Stomach (tissue), 9 donors: ENCODE data around the gene PLA2G4A. TPM values are rescaled to one million over a fixed set of nuclear protein-coding genes. Genes with fewer than 3 reads are reported as not detected.

ENCODE experiments used
- DNase-seq, 2 donors: peaks; one replicate each; pipeline versions ENCODE4 v3.0.0 to v3.0.0-alpha.2; 2013 to 2019
- H3K27ac ChIP-seq, 5 donors: fragments of 200-600 bp in 4 of 5; sonication (generic) in 4 of 5; one replicate each; pipeline ENCODE4 v1.5.1; 2013 to 2019; ENCODE audit warnings: mild to moderate bottlenecking in 1 of 5, moderate library complexity in 1 of 5
- H3K27me3 ChIP-seq, 3 donors: fragments of 200-600 bp; sonication (generic); one replicate each; pipeline ENCODE4 v1.5.1; 2017 to 2019; ENCODE audit warnings: mixed run types in 1 of 3
- H3K36me3 ChIP-seq, 4 donors: fragments of 200-600 bp; sonication (generic); 1 replicate in 3 of 4; 2 replicates in 1 of 4; pipeline ENCODE4 v1.5.1; 2016 to 2019
- H3K4me1 ChIP-seq, 4 donors: fragments of 200-600 bp; sonication (generic); one replicate each; pipeline ENCODE4 v1.5.1; 2016 to 2019
- H3K4me3 ChIP-seq, 4 donors: fragments of 200-600 bp; sonication (generic) in 3 of 4; one replicate each; pipeline ENCODE4 v1.5.1; 2016 to 2019; ENCODE audit warnings: mild to moderate bottlenecking in 1 of 4
- H3K9me3 ChIP-seq, 4 donors: fragments of 200-600 bp; sonication (generic); one replicate each; pipeline ENCODE4 v1.5.1; 2016 to 2019
- EP300 ChIP-seq: sonication (generic); formaldehyde crosslinking; IDR thresholded peaks from one replicate; pipeline ENCODE4 v1.6.1; 2017; ENCODE audit warnings: antibody characterized with exemption
- POLR2A ChIP-seq, 4 donors: fragments of 450-650 bp; IDR thresholded peaks; one replicate each; pipeline ENCODE4 v1.6.1; 2016; ENCODE audit warnings: antibody characterized with exemption in 4 of 4, control low read depth in 2 of 4, mild to moderate bottlenecking in 1 of 4, moderate library complexity in 1 of 4
- POLR2AphosphoS5 ChIP-seq, 3 donors: sonication (generic); formaldehyde crosslinking; IDR thresholded peaks; one replicate each; pipeline ENCODE4 v1.6.1; 2016; ENCODE audit warnings: antibody characterized with exemption in 3 of 3
- WGBS, 5 donors: extraction: QIAGEN DNeasy Blood & Tissue Kit in 3 of 5; methylation state at CpG; one replicate each; pipeline versions ENCODE4 v1.1.5 to v1.1.7; 2013 to 2018; 5-methylcytosine and 5-hydroxymethylcytosine counted together
- intact Hi-C: fragments of 100-400 bp; cut with DNase I; formaldehyde crosslinking; loops from one replicate; pipeline ENCODE4 v1.15.1; 2023; ENCODE audit warnings: low total_unique reads
- polyA plus RNA-seq, 3 donors: library from polyadenylated mRNA; stranded (reverse); fragments of 200-250 nt; gene quantifications; one replicate each; pipeline ENCODE4 v1.2.3, GENCODE V29; 2013
- total RNA-seq, 5 donors: library from RNA; depleted of rRNA; stranded (reverse); fragments of >200 nt; gene quantifications; one replicate each; pipeline versions ENCODE4 v1.1.0 to v1.2.3, GENCODE V29; 2014 to 2016
- TF ChIP-seq, protein P1 (sequence below), 7 experiments: fragments of 450-650 bp in 4 of 7; fragments of 200-600 bp in 3 of 7; sonication (generic) in 3 of 7; IDR thresholded peaks; one replicate each; pipeline ENCODE4 v1.5.1; 2016 to 2019; ENCODE audit warnings: antibody characterized with exemption in 7 of 7, control low read depth in 2 of 7, mild to moderate bottlenecking in 1 of 7
- donor health status: healthy with polysubstance abuse.
- donor health status: Bipolar disorder and iron deficiency.
- donor health status: healthy.

PLA2G4A gene
- total and polyA plus RNA-seq, 8 donors, result 2.2 to 17.8 (median 6.8) TPM

- no peaks in the 10 kb centered on the region for H3K9me3 ChIP-seq
- 85 to 91% (median 88%) methylated on average over 3 of the region's 3 CpGs for WGBS, 5 donors
These were observed 70.8 kb downstream of the PLA2G4A start for GRCh38 chr1:186899577-186899976.

DNA sequence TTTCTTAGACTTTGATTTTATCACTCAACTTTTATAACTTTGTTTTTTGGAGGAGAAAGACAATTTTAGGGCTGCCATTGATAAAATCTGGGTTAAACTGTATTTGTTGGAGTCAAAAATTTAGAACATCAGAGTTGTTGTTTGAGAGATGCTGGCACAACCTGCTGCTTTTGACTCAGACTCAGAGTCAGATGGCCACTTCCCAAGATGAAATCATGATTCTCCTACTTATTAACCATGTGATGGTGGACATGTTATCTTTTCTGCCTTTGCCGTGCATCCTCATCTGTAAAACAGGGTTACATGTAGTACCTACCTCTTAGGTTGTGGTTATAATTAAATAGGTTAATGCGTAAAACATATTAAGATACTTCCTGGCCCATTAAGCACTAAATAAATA is 71.2 kb downstream of the PLA2G4A start:
- 86 to 97% (median 93%) methylated on average over 2 of the region's 2 CpGs for WGBS, 5 donors
- no peak for TF ChIP-seq EP300
- TF ChIP-seq POLR2A (IDR thresholded peaks at IDR 0.05), result no peak
- TF ChIP-seq, protein P1, sequence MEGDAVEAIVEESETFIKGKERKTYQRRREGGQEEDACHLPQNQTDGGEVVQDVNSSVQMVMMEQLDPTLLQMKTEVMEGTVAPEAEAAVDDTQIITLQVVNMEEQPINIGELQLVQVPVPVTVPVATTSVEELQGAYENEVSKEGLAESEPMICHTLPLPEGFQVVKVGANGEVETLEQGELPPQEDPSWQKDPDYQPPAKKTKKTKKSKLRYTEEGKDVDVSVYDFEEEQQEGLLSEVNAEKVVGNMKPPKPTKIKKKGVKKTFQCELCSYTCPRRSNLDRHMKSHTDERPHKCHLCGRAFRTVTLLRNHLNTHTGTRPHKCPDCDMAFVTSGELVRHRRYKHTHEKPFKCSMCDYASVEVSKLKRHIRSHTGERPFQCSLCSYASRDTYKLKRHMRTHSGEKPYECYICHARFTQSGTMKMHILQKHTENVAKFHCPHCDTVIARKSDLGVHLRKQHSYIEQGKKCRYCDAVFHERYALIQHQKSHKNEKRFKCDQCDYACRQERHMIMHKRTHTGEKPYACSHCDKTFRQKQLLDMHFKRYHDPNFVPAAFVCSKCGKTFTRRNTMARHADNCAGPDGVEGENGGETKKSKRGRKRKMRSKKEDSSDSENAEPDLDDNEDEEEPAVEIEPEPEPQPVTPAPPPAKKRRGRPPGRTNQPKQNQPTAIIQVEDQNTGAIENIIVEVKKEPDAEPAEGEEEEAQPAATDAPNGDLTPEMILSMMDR (IDR thresholded peaks at IDR 0.05), result no peak
- no peak for TF ChIP-seq POLR2AphosphoS5 (IDR thresholded peaks at IDR 0.05)
- H3K27ac ChIP-seq, result no peak overlapping the region
- no peak overlapping the region for H3K4me3 ChIP-seq
- DNase-seq, result no peak
- intact Hi-C loops, result no loop called here
- no peaks in the 10 kb centered on the region for H3K27me3 ChIP-seq
- H3K9me3 ChIP-seq, result no peaks in the 10 kb centered on the region
- H3K36me3 ChIP-seq, result no peaks in the 10 kb centered on the region
- H3K4me1 ChIP-seq, result peaks cover 0 to 19% (median 8%) of the 10 kb centered on the region in 4 donors

More at GRCh38 chr1:186899577-186899976, 70.8 kb downstream of the PLA2G4A start:
- TF ChIP-seq POLR2A (IDR thresholded peaks at IDR 0.05) (no peak), POLR2AphosphoS5 (IDR thresholded peaks at IDR 0.05) (no peak), EP300 (no peak)
- TF ChIP-seq, protein P1 (IDR thresholded peaks at IDR 0.05), result no peak
- no peak for DNase-seq
- no peaks in the 10 kb centered on the region for H3K27me3 ChIP-seq
- no peak overlapping the region for H3K4me3 ChIP-seq
- H3K36me3 ChIP-seq, result no peaks in the 10 kb centered on the region
- H3K27ac ChIP-seq, result no peak overlapping the region
- intact Hi-C loops, result no loop called here
- H3K4me1 ChIP-seq, result peaks cover 0 to 19% (median 8%) of the 10 kb centered on the region in 4 donors

DNA sequence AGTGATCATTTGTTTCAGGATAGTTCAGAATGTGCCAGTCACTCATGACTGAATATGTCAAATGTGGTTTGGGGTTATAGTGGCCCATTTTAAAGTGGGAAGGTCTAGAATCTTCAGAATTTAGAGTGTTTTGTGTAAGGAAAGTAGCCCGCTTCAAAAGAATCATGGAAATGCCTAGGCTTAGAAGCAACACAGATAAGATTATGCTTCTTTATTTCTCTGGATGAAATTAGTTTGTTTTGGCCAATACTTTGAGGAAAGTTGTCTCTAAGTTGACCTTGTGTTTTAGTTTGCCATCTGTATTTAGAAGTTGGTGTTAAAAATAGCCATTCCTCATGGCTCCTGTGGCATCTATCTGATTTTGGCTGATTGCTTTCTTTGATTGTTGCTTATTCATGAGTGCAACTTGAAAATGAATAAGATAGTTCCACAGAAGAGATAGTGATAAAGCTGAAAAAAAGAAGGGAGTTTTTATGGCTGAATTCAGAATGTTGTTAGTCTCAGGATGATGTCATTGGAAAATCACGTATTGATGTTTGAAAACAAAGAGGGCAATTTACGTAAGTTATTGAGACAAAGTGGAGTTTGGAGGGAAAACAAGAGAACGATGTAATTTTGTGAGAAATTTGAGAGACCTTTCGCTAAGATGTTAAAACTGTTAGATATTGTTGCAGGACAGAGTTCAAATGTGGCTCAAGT is 71.9 kb downstream of the PLA2G4A start:
- no peaks in the 10 kb centered on the region for H3K27me3 ChIP-seq
- H3K4me1 ChIP-seq, result peaks cover 0 to 19% (median 8%) of the 10 kb centered on the region in 4 donors
- no peaks in the 10 kb centered on the region for H3K9me3 ChIP-seq
- 81 to 89% (median 85%) methylated on average over 5 of the region's 5 CpGs for WGBS, 5 donors
- no peaks in the 10 kb centered on the region for H3K36me3 ChIP-seq
- intact Hi-C loops, result no loop called here
- no peak overlapping the region for H3K27ac ChIP-seq
- no peak for DNase-seq
- TF ChIP-seq POLR2A (IDR thresholded peaks at IDR 0.05) (no peak), EP300 (no peak), POLR2AphosphoS5 (IDR thresholded peaks at IDR 0.05) (no peak)
- TF ChIP-seq, protein P1 (IDR thresholded peaks at IDR 0.05), result no peak
- H3K4me3 ChIP-seq, result no peak overlapping the region

- DNase-seq, result no peak
- H3K9me3 ChIP-seq, result no peaks in the 10 kb centered on the region
- H3K4me1 ChIP-seq, result peaks cover 0 to 13% (median 6%) of the 10 kb centered on the region in 4 donors
- TF ChIP-seq POLR2A (IDR thresholded peaks at IDR 0.05) (no peak), POLR2AphosphoS5 (IDR thresholded peaks at IDR 0.05) (no peak), EP300 (no peak)
- TF ChIP-seq, protein P1 (IDR thresholded peaks at IDR 0.05), result no peak
- H3K27ac ChIP-seq, result no peak overlapping the region
- no peaks in the 10 kb centered on the region for H3K36me3 ChIP-seq
- no peaks in the 10 kb centered on the region for H3K27me3 ChIP-seq
- intact Hi-C loops, result no loop called here
- no peak overlapping the region for H3K4me3 ChIP-seq
These were observed 72.9 kb downstream of the PLA2G4A start for GRCh38 chr1:186901631-186902030.
